ENCODE data around the gene SHC4.

Gene SHC4

GRCh38 chr15:48968066-48968465, 4.3 kb upstream of the SHC4 start:
- no peak for TF ChIP-seq CTCF (IDR thresholded peaks at IDR 0.05; ENCODE audit: insufficient read depth, missing control alignments)
- DNase-seq (ENCODE audit: insufficient read length, low spot score) (no peak), FAIRE-seq (no peak)

- DNase-seq (ENCODE audit: insufficient read length, low spot score) = no peak
Measured at GRCh38 chr15:48967336-48967735, 3.6 kb upstream of the SHC4 start.

GRCh38 chr15:48966595-48967301, 3.0 kb upstream of the SHC4 start:
- FAIRE-seq = no peak
- TF ChIP-seq CTCF (IDR thresholded peaks at IDR 0.05; ENCODE audit: insufficient read depth, missing control alignments) = no peak
- DNase-seq (ENCODE audit: insufficient read length, low spot score) = no peak

More at GRCh38 chr15:48967336-48967735, 3.6 kb upstream of the SHC4 start:
- no peak for TF ChIP-seq CTCF (IDR thresholded peaks at IDR 0.05; ENCODE audit: insufficient read depth, missing control alignments)
- no peak for FAIRE-seq

- no peak for TF ChIP-seq CTCF (IDR thresholded peaks at IDR 0.05; ENCODE audit: insufficient read depth, missing control alignments)
- FAIRE-seq (no peak), DNase-seq (ENCODE audit: insufficient read length, low spot score) (no peak)
Measured at GRCh38 chr15:48965972-48966371, 2.3 kb upstream of the SHC4 start.

- no peak for TF ChIP-seq CTCF (IDR thresholded peaks at IDR 0.05; ENCODE audit: insufficient read depth, missing control alignments)
- FAIRE-seq (no peak), DNase-seq (ENCODE audit: insufficient read length, low spot score) (no peak)
Measured at GRCh38 chr15:48964898-48965297, 1.2 kb upstream of the SHC4 start.

GRCh38 chr15:48962662-48963523, 826 bp downstream of the SHC4 start:
- no peak for TF ChIP-seq CTCF (IDR thresholded peaks at IDR 0.05; ENCODE audit: insufficient read depth, missing control alignments)
- no peak for FAIRE-seq
- no peak for DNase-seq (ENCODE audit: insufficient read length, low spot score)

GRCh38 chr15:48955967-48956366, 7.8 kb downstream of the SHC4 start:
- FAIRE-seq = no peak
- TF ChIP-seq CTCF (IDR thresholded peaks at IDR 0.05; ENCODE audit: insufficient read depth, missing control alignments) = no peak
- no peak for DNase-seq (ENCODE audit: insufficient read length, low spot score)
